ENCODE measurements around the gene MAPKAPK3.

GRCh38 chr3:50649451-50649931 is 32.5 kb downstream of the MAPKAPK3 start:
- no peak for TF ChIP-seq CTCF (IDR thresholded peaks at IDR 0.05; ENCODE audit: poor library complexity, severe bottlenecking)
- no peak for TF ChIP-seq REST (IDR thresholded peaks at IDR 0.05; ENCODE audit: borderline replicate concordance)
- TF ChIP-seq POLR2AphosphoS5 (IDR thresholded peaks at IDR 0.05): no peak
- no peak for TF ChIP-seq RAD21 (conservative IDR thresholded peaks at IDR 0.05)
